ENCODE data around the gene PTPN7. TPM values are rescaled to one million over a fixed set of nuclear protein-coding genes. Genes with fewer than 3 reads are reported as not detected.

The PTPN7 gene
- polyA plus RNA-seq, 1 donor (not counting 4 experiments of a cell fraction or from before 2014, with no cell fraction given) = 0.10 TPM

- no peak for FAIRE-seq
- DNase-seq (ENCODE audit: low read depth, low spot score) = no peak
Observed at GRCh38 chr1:202117898-202118371, 42.5 kb downstream of the PTPN7 start.

DNA sequence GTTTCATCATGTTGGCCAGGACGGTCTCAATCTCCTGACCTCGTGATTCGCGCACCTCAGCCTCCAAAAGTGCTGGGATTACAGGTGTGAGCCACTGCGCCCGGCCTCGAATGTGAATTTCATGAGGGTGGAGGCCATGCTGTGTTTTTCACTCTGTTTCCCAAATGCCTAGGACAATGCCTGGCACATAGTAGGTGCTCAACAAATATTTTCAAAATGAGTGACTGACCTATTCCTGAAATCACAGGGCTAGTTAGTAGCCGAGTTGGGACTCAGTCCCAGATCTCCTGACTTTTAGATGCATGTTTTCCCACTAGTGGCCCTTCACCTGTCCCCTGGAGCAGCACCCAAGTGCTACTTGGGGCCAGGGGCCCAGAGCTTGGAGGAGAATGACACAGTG lies 44.1 kb downstream of the PTPN7 start:
- Histone ChIP-seq H2AFZ (ENCODE audit: control insufficient read depth, low read length) (no peak overlapping the region), H3K9me1 (ENCODE audit: control insufficient read depth, extremely low read depth, insufficient read depth, low read length) (no peaks in the 10 kb centered on the region), H3K4me1 (ENCODE audit: control insufficient read depth, extremely low read depth, insufficient read depth, low read length) (peaks cover 4% of the 10 kb centered on the region), H3K4me3 (ENCODE audit: control insufficient read depth in 2 of 3, extremely low read depth in 1 of 3, insufficient read depth in 2 of 3, low read depth in 1 of 3, low read length in 3 of 3) (no peak overlapping the region), H3K27ac (ENCODE audit: control insufficient read depth, insufficient read depth, low read length) (no peak overlapping the region), H3K4me2 (ENCODE audit: control insufficient read depth, extremely low read depth, insufficient read depth, low read depth, low read length) (no peak overlapping the region), H3K9me3 (ENCODE audit: control insufficient read depth, low read depth, low read length) (no peaks in the 10 kb centered on the region), H4K20me1 (ENCODE audit: control insufficient read depth, extremely low read depth, insufficient read depth, low read length) (no peaks in the 10 kb centered on the region), H3K79me2 (ENCODE audit: control insufficient read depth, insufficient read depth, low read length) (no peaks in the 10 kb centered on the region), H3K9ac (ENCODE audit: control insufficient read depth, extremely low read depth, insufficient read depth, low read length) (no peak overlapping the region), H3K36me3 (ENCODE audit: control insufficient read depth in 2 of 2, extremely low read depth in 1 of 2, insufficient read depth in 2 of 2, low read length in 2 of 2) (no peaks in the 10 kb centered on the region), H3K27me3 (ENCODE audit: control insufficient read depth, extremely low read depth, insufficient read depth, low read length) (no peaks in the 10 kb centered on the region)
- dilution Hi-C loops (cut with MboI; ENCODE audit: extremely low pct_ligation_motif_present, low sequenced_read_pairs) = no loop called here
- FAIRE-seq (no peak), DNase-seq (ENCODE audit: low read depth, low spot score) (no peak)
- TF ChIP-seq EZH2 (IDR thresholded peaks at IDR 0.05; ENCODE audit: low read length) = no peak
- TF ChIP-seq, protein P1, sequence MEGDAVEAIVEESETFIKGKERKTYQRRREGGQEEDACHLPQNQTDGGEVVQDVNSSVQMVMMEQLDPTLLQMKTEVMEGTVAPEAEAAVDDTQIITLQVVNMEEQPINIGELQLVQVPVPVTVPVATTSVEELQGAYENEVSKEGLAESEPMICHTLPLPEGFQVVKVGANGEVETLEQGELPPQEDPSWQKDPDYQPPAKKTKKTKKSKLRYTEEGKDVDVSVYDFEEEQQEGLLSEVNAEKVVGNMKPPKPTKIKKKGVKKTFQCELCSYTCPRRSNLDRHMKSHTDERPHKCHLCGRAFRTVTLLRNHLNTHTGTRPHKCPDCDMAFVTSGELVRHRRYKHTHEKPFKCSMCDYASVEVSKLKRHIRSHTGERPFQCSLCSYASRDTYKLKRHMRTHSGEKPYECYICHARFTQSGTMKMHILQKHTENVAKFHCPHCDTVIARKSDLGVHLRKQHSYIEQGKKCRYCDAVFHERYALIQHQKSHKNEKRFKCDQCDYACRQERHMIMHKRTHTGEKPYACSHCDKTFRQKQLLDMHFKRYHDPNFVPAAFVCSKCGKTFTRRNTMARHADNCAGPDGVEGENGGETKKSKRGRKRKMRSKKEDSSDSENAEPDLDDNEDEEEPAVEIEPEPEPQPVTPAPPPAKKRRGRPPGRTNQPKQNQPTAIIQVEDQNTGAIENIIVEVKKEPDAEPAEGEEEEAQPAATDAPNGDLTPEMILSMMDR (optimal IDR thresholded peaks at IDR 0.05 in 1 of 3, IDR thresholded peaks at IDR 0.05 in 1 of 3, conservative IDR thresholded peaks at IDR 0.05 in 1 of 3; ENCODE audit: extremely low read depth in 1 of 3, insufficient read depth in 2 of 3, low read length in 3 of 3) = no peak

More at GRCh38 chr1:202117898-202118371, 42.5 kb downstream of the PTPN7 start:
- dilution Hi-C loops (cut with MboI; ENCODE audit: extremely low pct_ligation_motif_present, low sequenced_read_pairs) = no loop called here
- H3K9me1 ChIP-seq (ENCODE audit: control insufficient read depth, extremely low read depth, insufficient read depth, low read length) = no peaks in the 10 kb centered on the region
- no peaks in the 10 kb centered on the region for H3K9me3 ChIP-seq (ENCODE audit: control insufficient read depth, low read depth, low read length)
- no peak overlapping the region for H3K4me2 ChIP-seq (ENCODE audit: control insufficient read depth, extremely low read depth, insufficient read depth, low read depth, low read length)
- no peaks in the 10 kb centered on the region for H3K79me2 ChIP-seq (ENCODE audit: control insufficient read depth, insufficient read depth, low read length)
- H2AFZ ChIP-seq (ENCODE audit: control insufficient read depth, low read length) = no peak overlapping the region
- no peaks in the 10 kb centered on the region for H4K20me1 ChIP-seq (ENCODE audit: control insufficient read depth, extremely low read depth, insufficient read depth, low read length)
- H3K4me3 ChIP-seq (ENCODE audit: control insufficient read depth in 2 of 3, extremely low read depth in 1 of 3, insufficient read depth in 2 of 3, low read depth in 1 of 3, low read length in 3 of 3) = no peak overlapping the region
- no peaks in the 10 kb centered on the region for H3K4me1 ChIP-seq (ENCODE audit: control insufficient read depth, extremely low read depth, insufficient read depth, low read length)
- no peaks in the 10 kb centered on the region for H3K27me3 ChIP-seq (ENCODE audit: control insufficient read depth, extremely low read depth, insufficient read depth, low read length)
- TF ChIP-seq, protein P1 (optimal IDR thresholded peaks at IDR 0.05 in 1 of 3, IDR thresholded peaks at IDR 0.05 in 1 of 3, conservative IDR thresholded peaks at IDR 0.05 in 1 of 3; ENCODE audit: extremely low read depth in 1 of 3, insufficient read depth in 2 of 3, low read length in 3 of 3) = no peak
- TF ChIP-seq EZH2 (IDR thresholded peaks at IDR 0.05; ENCODE audit: low read length) = no peak
- no peak overlapping the region for H3K27ac ChIP-seq (ENCODE audit: control insufficient read depth, insufficient read depth, low read length)
- no peaks in the 10 kb centered on the region for H3K36me3 ChIP-seq (ENCODE audit: control insufficient read depth in 2 of 2, extremely low read depth in 1 of 2, insufficient read depth in 2 of 2, low read length in 2 of 2)
- no peak overlapping the region for H3K9ac ChIP-seq (ENCODE audit: control insufficient read depth, extremely low read depth, insufficient read depth, low read length)
